Breast epithelium (tissue), 4 donors: ENCODE measurements around the gene RPGR. TPM values are rescaled to one million over a fixed set of nuclear protein-coding genes. Genes with fewer than 3 reads are reported as not detected.

Experiments
- DNase-seq, 2 donors: peaks; one replicate each; pipeline ENCODE4 v3.0.0-alpha.2; 2019; ENCODE audit warnings: low spot score in 2 of 2
- H3K27ac ChIP-seq, 2 donors: fragments of 200-600 bp; sonication (generic) in 1 of 2; one replicate each; pipeline ENCODE4 v1.5.1; 2016 to 2019; ENCODE audit warnings: mild to moderate bottlenecking in 1 of 2
- H3K27me3 ChIP-seq, 2 donors: fragments of 200-600 bp; sonication (generic) in 1 of 2; one replicate each; pipeline versions ENCODE4 v1.5.1 to v1.6.0; 2017 to 2019; ENCODE audit warnings: control low read depth in 1 of 2, mild to moderate bottlenecking in 1 of 2
- H3K36me3 ChIP-seq: fragments of 200-600 bp; one replicate; pipeline ENCODE4 v1.5.1; 2019
- H3K4me1 ChIP-seq, 2 donors: fragments of 200-600 bp; sonication (generic); one replicate each; pipeline ENCODE4 v1.5.1; 2016 to 2019; ENCODE audit warnings: control low read depth in 1 of 2
- H3K4me3 ChIP-seq, 3 donors: fragments of 200-600 bp; sonication (generic); 1 replicate in 2 of 3; 2 replicates in 1 of 3; pipeline ENCODE4 v1.5.1; 2016 to 2019; ENCODE audit warnings: mild to moderate bottlenecking in 3 of 3, moderate library complexity in 2 of 3
- H3K9me3 ChIP-seq, 2 donors: fragments of 200-600 bp; sonication (generic) in 1 of 2; one replicate each; pipeline ENCODE4 v1.5.1; 2016 to 2019; ENCODE audit warnings: control low read depth in 1 of 2
- POLR2A ChIP-seq: fragments of 450-650 bp; IDR thresholded peaks from one replicate; pipeline ENCODE4 v1.6.1; 2016; ENCODE audit warnings: antibody characterized with exemption, mild to moderate bottlenecking, moderate library complexity
- POLR2AphosphoS5 ChIP-seq, 3 donors: sonication (generic); formaldehyde crosslinking; IDR thresholded peaks; one replicate each; pipeline ENCODE4 v1.6.1; 2017; ENCODE audit warnings: antibody characterized with exemption in 3 of 3
- intact Hi-C: fragments of 100-400 bp; cut with DNase I; formaldehyde crosslinking; loops from one replicate; pipeline ENCODE4 v1.15.1; 2023; ENCODE audit warnings: low total_unique reads
- total RNA-seq, 3 donors: library from RNA; depleted of rRNA; stranded (reverse); fragments of >200 nt; gene quantifications; one replicate each; pipeline ENCODE4 v1.1.0, GENCODE V29; 2016
- TF ChIP-seq, protein P1 (sequence below), 3 donors: fragments of 450-650 bp; IDR thresholded peaks; one replicate each; pipeline ENCODE4 v1.5.1; 2016 to 2017; ENCODE audit warnings: antibody characterized with exemption in 3 of 3, mild to moderate bottlenecking in 3 of 3, moderate library complexity in 3 of 3

RPGR gene
- total RNA-seq, 3 donors from 2014 or later = 33.1 to 40.3 (median 38.6) TPM

DNA sequence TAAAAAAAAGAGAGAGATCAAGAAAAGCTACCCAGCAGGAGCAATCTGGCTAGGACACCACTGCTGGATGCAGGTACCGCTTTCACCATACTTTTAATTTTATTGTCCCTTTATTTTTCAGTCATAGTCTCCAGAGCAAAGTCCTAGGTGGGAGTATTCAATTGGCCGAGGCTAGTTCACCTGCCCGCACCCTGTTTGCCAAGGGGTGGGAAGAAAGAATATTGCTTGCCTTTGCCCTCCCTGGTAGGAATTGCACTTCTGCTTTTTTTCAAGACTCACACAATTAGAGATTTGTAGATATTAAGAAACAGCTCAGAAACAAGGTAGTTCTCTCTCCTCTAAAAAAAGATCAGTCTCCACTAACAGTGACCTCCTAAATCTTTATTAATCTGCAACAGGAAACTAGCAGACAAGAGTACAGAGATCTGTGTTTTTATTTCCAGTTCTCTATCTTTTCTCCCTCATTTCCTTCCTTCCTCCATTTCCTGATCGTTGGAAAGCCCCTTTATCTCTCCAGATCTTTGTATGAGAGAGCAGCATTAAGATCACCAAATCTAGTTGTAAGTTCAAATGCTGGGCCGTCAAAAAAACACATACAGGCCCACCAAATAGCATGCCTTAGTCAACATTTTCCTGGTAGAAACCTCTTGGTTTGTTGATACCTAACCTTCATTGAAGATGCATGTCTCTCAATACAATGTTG is 9.4 kb upstream of the RPGR start:
- DNase-seq = no peak
- Histone ChIP-seq H3K36me3 (no peaks in the 10 kb centered on the region), H3K9me3 (no peaks in the 10 kb centered on the region), H3K27ac (no peak overlapping the region), H3K4me3 (no peak overlapping the region), H3K4me1 (no peaks in the 10 kb centered on the region), H3K27me3 (peaks cover 0 to 57% of the 10 kb centered on the region in 2 donors)
- intact Hi-C loops = no loop called here
- TF ChIP-seq POLR2AphosphoS5 (IDR thresholded peaks at IDR 0.05) = no peak
- TF ChIP-seq, protein P1, sequence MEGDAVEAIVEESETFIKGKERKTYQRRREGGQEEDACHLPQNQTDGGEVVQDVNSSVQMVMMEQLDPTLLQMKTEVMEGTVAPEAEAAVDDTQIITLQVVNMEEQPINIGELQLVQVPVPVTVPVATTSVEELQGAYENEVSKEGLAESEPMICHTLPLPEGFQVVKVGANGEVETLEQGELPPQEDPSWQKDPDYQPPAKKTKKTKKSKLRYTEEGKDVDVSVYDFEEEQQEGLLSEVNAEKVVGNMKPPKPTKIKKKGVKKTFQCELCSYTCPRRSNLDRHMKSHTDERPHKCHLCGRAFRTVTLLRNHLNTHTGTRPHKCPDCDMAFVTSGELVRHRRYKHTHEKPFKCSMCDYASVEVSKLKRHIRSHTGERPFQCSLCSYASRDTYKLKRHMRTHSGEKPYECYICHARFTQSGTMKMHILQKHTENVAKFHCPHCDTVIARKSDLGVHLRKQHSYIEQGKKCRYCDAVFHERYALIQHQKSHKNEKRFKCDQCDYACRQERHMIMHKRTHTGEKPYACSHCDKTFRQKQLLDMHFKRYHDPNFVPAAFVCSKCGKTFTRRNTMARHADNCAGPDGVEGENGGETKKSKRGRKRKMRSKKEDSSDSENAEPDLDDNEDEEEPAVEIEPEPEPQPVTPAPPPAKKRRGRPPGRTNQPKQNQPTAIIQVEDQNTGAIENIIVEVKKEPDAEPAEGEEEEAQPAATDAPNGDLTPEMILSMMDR (IDR thresholded peaks at IDR 0.05) = no peak
- no peak for TF ChIP-seq POLR2A

DNA sequence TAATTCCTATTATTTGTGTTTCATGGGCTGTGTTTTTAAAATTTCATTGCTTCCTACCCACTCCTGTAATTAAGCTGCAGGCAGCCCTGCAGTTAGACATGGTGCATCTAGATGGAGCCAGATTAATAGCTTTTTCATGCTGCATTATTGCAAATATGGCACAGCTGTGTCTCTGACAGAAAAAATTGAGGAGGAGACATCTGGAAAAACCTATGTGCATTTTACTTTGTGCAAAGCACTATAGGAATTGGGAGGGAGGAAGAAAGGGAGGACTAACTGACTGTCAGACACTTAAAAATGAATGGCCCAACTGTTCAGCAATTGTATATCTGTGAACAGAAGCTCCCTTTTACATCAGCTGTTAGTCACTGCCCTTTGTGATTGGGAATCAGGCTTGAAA is 8.1 kb upstream of the RPGR start:
- Histone ChIP-seq H3K9me3 (no peaks in the 10 kb centered on the region), H3K27me3 (peaks cover 0 to 65% of the 10 kb centered on the region in 2 donors), H3K27ac (no peak overlapping the region), H3K4me3 (no peak overlapping the region), H3K4me1 (no peaks in the 10 kb centered on the region), H3K36me3 (no peaks in the 10 kb centered on the region)
- TF ChIP-seq POLR2AphosphoS5 (IDR thresholded peaks at IDR 0.05) = no peak
- no peak for TF ChIP-seq POLR2A
- TF ChIP-seq, protein P1 (IDR thresholded peaks at IDR 0.05) = no peak
- no peak for DNase-seq
- intact Hi-C loops = no loop called here

DNA sequence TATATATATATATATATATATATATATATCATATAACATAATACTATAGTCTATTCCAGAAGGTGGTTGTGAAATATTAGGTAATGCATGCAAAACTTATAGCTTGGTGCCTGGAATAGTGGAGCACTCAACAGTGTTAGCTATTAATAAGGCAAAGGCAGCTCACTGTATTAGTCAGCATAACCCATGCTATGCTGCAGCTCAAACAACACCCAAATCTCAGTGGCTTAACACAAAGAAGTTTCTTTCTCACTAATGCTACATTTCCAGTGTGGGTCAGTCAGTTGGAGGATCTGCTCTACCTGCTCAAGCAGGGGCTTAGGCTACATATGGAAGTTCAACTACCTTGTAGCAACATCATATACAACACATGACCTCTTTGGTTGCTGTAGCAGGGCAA is 5.2 kb upstream of the RPGR start:
- Histone ChIP-seq H3K9me3 (no peaks in the 10 kb centered on the region), H3K27me3 (peaks cover 0 to 59% of the 10 kb centered on the region in 2 donors), H3K27ac (no peak overlapping the region), H3K4me1 (no peaks in the 10 kb centered on the region), H3K36me3 (no peaks in the 10 kb centered on the region), H3K4me3 (no peak overlapping the region)
- DNase-seq = no peak
- intact Hi-C loops = no loop called here
- TF ChIP-seq POLR2AphosphoS5 (IDR thresholded peaks at IDR 0.05) = no peak
- TF ChIP-seq POLR2A = no peak
- TF ChIP-seq, protein P1 (IDR thresholded peaks at IDR 0.05) = no peak

DNA sequence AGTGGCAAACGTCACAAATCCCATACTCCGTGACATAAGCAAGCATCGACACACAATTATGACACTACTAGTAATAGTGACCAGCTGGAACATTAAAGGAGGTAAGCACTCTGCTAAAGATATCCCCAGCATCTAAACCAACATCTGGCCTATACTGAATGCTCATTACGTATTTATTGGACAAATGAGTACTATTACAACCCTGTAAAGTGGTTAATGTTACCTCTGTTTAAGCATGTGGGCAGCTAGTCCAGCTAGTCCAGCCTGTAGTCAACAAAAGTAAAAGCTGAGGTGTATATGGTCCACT is 419 bp upstream of the RPGR start:
- Histone ChIP-seq H3K4me1 (no peaks in the 10 kb centered on the region), H3K9me3 (no peaks in the 10 kb centered on the region), H3K27me3 (peaks cover 0 to 28% of the 10 kb centered on the region in 2 donors), H3K4me3 (peak overlapping the region in 2 of 3 donors; percentile 64 to 70), H3K27ac (peak overlapping the region; percentile 93 to 94), H3K36me3 (no peaks in the 10 kb centered on the region)
- TF ChIP-seq, protein P1 (IDR thresholded peaks at IDR 0.05) = no peak
- no peak for TF ChIP-seq POLR2A
- no peak for TF ChIP-seq POLR2AphosphoS5 (IDR thresholded peaks at IDR 0.05)
- intact Hi-C loops = no loop called here
- no peak for DNase-seq

DNA sequence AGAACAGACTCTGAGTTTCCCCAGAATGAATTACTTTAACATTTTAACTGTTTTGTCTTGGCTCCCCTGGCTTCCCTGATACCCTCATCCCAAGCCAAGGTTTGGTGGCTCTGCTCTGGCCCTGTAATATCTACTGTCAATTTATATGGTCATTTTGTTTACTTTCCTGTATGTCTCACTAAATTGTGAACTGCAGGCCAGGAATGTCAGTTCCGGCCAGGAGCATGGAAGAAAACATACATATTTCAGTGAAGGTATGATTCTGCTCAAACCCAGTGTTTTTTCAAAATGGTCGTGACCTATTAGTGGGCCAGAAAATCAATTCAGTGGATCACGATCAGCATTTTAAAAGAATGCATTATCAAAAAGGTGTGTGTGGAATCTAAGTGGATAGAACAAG is 1.2 kb downstream of the RPGR start:
- H3K4me1 ChIP-seq = no peaks in the 10 kb centered on the region
- no peaks in the 10 kb centered on the region for H3K36me3 ChIP-seq
- no peaks in the 10 kb centered on the region for H3K9me3 ChIP-seq
- H3K4me3 ChIP-seq = peak overlapping the region; percentile 58 to 70 (median 64)
- intact Hi-C loops = no loop called here
- peak overlapping the region; percentile 93 to 94 for H3K27ac ChIP-seq
- peaks cover 0 to 20% of the 10 kb centered on the region in 2 donors for H3K27me3 ChIP-seq
- DNase-seq = no peak
- TF ChIP-seq POLR2AphosphoS5 (IDR thresholded peaks at IDR 0.05) (no peak), POLR2A (no peak)
- TF ChIP-seq, protein P1 (IDR thresholded peaks at IDR 0.05) = no peak
